Placental epithelial cell (primary cell): ENCODE data around the gene PLEKHH3. TPM values are rescaled to one million over a fixed set of nuclear protein-coding genes. Genes with fewer than 3 reads are reported as not detected.

Source experiments
- small RNA-seq: library from RNA; depleted of rRNA; stranded (forward); fragments of <200 nt; gene quantifications from one replicate; pipeline ENCODE3, GENCODE V24; 2012
- total RNA-seq: library from RNA; depleted of rRNA; stranded (reverse); fragments of >200 nt; gene quantifications from 2 replicates; pipeline ENCODE4 v1.2.3, GENCODE V29; 2012

The PLEKHH3 gene
- total RNA-seq: 18.1 and 29.1 TPM in 2 replicates

GRCh38 chr17:42676424-42677011 is at the start of gene PLEKHH3:
PLEKHH3 (minus strand) TSS chr17:42676994; CDS start chr17:42676563, 431 bp downstream.

GRCh38 chr17:42681976-42682721 is 5.4 kb upstream of the PLEKHH3 start, which contains the start of gene CNTNAP1:
CNTNAP1 (plus strand) TSS chr17:42682531; CDS start chr17:42682830, 299 bp downstream.

GRCh38 chr17:42659079-42659931 is 17.5 kb downstream of the PLEKHH3 start, which contains the start of gene TUBG2:
TUBG2 (plus strand) TSS chr17:42659284; CDS start chr17:42659504, 220 bp downstream.

Small RNAs within 50 kb of the gene (small RNA-seq; reads per million reads assigned to genes)
- gene MIR6780A: not detected

Other genes starting within 250 kb of the PLEKHH3 start
- gene ATP6V0A1, start 218.1 kb downstream of the PLEKHH3 start, total RNA-seq: 49.5 and 67.9 TPM in 2 replicates
- 34.2 and 34.9 TPM in 2 replicates for gene NAGLU, start 140.8 kb downstream of the PLEKHH3 start, total RNA-seq
- 3.1 and 5.5 TPM in 2 replicates for gene HSD17B1, start 124.1 kb downstream of the PLEKHH3 start, total RNA-seq
- 20.4 and 27.2 TPM in 2 replicates for gene COASY, start 114.8 kb downstream of the PLEKHH3 start, total RNA-seq
- 20.0 and 33.5 TPM in 2 replicates for gene MLX, start 109.9 kb downstream of the PLEKHH3 start, total RNA-seq
- gene PSMC3IP, start 99.3 kb downstream of the PLEKHH3 start, total RNA-seq: 2.3 and 4.3 TPM in 2 replicates
- 79.7 and 106 TPM in 2 replicates for gene RETREG3, start 67.6 kb downstream of the PLEKHH3 start, total RNA-seq
- gene TUBG1, start 67.3 kb downstream of the PLEKHH3 start, total RNA-seq: 12.6 and 40.2 TPM in 2 replicates
- gene TUBG2, start 17.7 kb downstream of the PLEKHH3 start, total RNA-seq: 13.0 and 15.7 TPM in 2 replicates
- 0.54 and 0.79 TPM in 2 replicates for gene CCR10, start 4.8 kb upstream of the PLEKHH3 start, total RNA-seq
- gene CNTNAP1, start 5.5 kb upstream of the PLEKHH3 start, total RNA-seq: 0.87 and 3.1 TPM in 2 replicates
- gene EZH1, start 68.0 kb upstream of the PLEKHH3 start, total RNA-seq: 11.4 and 16.9 TPM in 2 replicates
- 0.79 TPM in 1 of 2 replicates, not detected in the other for gene RAMP2, start 84.2 kb upstream of the PLEKHH3 start, total RNA-seq
- 58.5 and 77.0 TPM in 2 replicates for gene VPS25, start 96.5 kb upstream of the PLEKHH3 start, total RNA-seq
- gene WNK4, start 103.6 kb upstream of the PLEKHH3 start, total RNA-seq: 0.33 and 0.39 TPM in 2 replicates
- 55.4 and 63.7 TPM in 2 replicates for gene COA3, start 121.7 kb upstream of the PLEKHH3 start, total RNA-seq
- gene CNTD1, start 121.9 kb upstream of the PLEKHH3 start, total RNA-seq: 0.79 TPM in 1 of 2 replicates, not detected in the other
- 71.1 and 81.1 TPM in 2 replicates for gene BECN1, start 147.3 kb upstream of the PLEKHH3 start, total RNA-seq
- gene PSME3, start 156.4 kb upstream of the PLEKHH3 start, total RNA-seq: 67.5 and 83.7 TPM in 2 replicates
- 0.79 and 1.1 TPM in 2 replicates for gene AOC2, start 167.6 kb upstream of the PLEKHH3 start, total RNA-seq
- gene AOC3, start 174.2 kb upstream of the PLEKHH3 start, total RNA-seq: under 0.01 TPM in 2 replicates
- not detected in 2 replicates for gene G6PC1, start 223.8 kb upstream of the PLEKHH3 start, total RNA-seq